PC-9 (cell line): Measurements from ENCODE around the gene ATP11B.
"Not testable (repeated sequence)": the region's sequence is repeated elsewhere in the genome, so short reads cannot be mapped to it uniquely, and the experiment has no call there.

Experiments
- EZH2 ChIP-seq: fragments of 200-600 bp; sonication (generic); IDR thresholded peaks from 2 replicates; pipeline ENCODE4 v1.8.0; 2017; ENCODE audit warnings: antibody characterized with exemption, low read depth
- TF ChIP-seq, protein P1 (sequence below): fragments of 200-600 bp; sonication (generic); conservative IDR thresholded peaks from 2 replicates; pipeline ENCODE4 v1.6.1; 2017; ENCODE audit warnings: mixed run types, antibody characterized with exemption, mild to moderate bottlenecking, moderate library complexity

DNA sequence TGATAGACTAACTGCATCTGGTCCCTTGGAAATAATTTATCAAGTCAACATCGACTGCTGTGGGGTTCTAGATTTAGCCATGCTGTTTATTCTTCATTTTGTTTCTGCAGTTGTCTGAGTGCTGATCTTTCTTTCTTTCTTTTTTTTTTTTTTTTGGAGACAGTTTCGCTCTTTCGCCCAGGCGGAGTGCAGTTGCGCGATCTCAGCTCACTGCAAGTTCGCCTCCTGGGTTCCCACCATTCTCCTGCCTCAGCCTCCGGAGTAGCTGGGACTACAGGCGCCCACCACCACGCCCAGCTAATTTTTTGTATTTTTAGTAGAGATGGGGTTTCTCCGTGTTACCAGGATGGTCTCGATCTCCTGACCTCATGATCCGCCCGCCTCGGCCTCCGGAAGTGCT lies 5.8 kb downstream of the ATP11B start:
- TF ChIP-seq, protein P1, sequence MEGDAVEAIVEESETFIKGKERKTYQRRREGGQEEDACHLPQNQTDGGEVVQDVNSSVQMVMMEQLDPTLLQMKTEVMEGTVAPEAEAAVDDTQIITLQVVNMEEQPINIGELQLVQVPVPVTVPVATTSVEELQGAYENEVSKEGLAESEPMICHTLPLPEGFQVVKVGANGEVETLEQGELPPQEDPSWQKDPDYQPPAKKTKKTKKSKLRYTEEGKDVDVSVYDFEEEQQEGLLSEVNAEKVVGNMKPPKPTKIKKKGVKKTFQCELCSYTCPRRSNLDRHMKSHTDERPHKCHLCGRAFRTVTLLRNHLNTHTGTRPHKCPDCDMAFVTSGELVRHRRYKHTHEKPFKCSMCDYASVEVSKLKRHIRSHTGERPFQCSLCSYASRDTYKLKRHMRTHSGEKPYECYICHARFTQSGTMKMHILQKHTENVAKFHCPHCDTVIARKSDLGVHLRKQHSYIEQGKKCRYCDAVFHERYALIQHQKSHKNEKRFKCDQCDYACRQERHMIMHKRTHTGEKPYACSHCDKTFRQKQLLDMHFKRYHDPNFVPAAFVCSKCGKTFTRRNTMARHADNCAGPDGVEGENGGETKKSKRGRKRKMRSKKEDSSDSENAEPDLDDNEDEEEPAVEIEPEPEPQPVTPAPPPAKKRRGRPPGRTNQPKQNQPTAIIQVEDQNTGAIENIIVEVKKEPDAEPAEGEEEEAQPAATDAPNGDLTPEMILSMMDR = not testable (repeated sequence)
- not testable (repeated sequence) for TF ChIP-seq EZH2
